Smooth muscle cell (in vitro differentiated cells): ENCODE results near the gene VPS9D1. TPM values are rescaled to one million over a fixed set of nuclear protein-coding genes. Genes with fewer than 3 reads are reported as not detected.

ENCODE experiments used
- DNase-seq: peaks from one replicate; lab custom pipeline; 2025; ENCODE audit not compliant: unreplicated experiment; lab: John Stamatoyannopoulos, UW
- H2AFZ ChIP-seq: fragments of 200-600 bp; sonication (generic); 2 replicates; pipeline ENCODE4 v1.6.0; 2016; ENCODE audit warnings: antibody characterized with exemption, low read depth, mild to moderate bottlenecking
- H3F3A ChIP-seq: fragments of 200-600 bp; sonication (generic); 2 replicates; pipeline ENCODE4 v1.6.0; 2017; ENCODE audit warnings: antibody characterized with exemption, low read depth
- H3K27ac ChIP-seq: fragments of 200-600 bp; sonication (generic); 2 replicates; pipeline ENCODE4 v1.5.1; 2016; ENCODE audit warnings: low read depth, mild to moderate bottlenecking
- H3K27me3 ChIP-seq: fragments of 200-600 bp; sonication (generic); 2 replicates; pipeline ENCODE4 v1.6.1; 2016; ENCODE audit warnings: low read depth, mild to moderate bottlenecking
- H3K36me3 ChIP-seq: fragments of 200-600 bp; sonication (generic); 2 replicates; pipeline ENCODE4 v1.5.1; 2016; ENCODE audit warnings: low read depth
- H3K4me1 ChIP-seq: fragments of 200-600 bp; sonication (generic); 2 replicates; pipeline ENCODE4 v1.5.1; 2016; ENCODE audit warnings: low read depth
- H3K4me2 ChIP-seq: fragments of 200-600 bp; sonication (generic); 2 replicates; pipeline ENCODE4 v1.6.0; 2016; ENCODE audit warnings: mild to moderate bottlenecking
- H3K4me3 ChIP-seq: fragments of 200-600 bp; sonication (generic); 2 replicates; pipeline ENCODE4 v1.5.1; 2016; ENCODE audit warnings: mild to moderate bottlenecking
- H3K79me2 ChIP-seq: fragments of 200-600 bp; sonication (generic); 2 replicates; pipeline ENCODE4 v1.6.0; 2016; ENCODE audit warnings: low read depth, mild to moderate bottlenecking
- H3K9ac ChIP-seq: fragments of 200-600 bp; sonication (generic); 2 replicates; pipeline ENCODE4 v1.6.0; 2016; ENCODE audit warnings: low read depth
- H3K9me3 ChIP-seq: fragments of 200-600 bp; sonication (generic); replicated peaks from 2 replicates; pipeline ENCODE4 v1.5.1; 2016; ENCODE audit warnings: low read depth
- H4K20me1 ChIP-seq: fragments of 200-600 bp; sonication (generic); 2 replicates; pipeline ENCODE4 v1.6.0; 2016; ENCODE audit warnings: low read depth
- CTCF ChIP-seq: fragments of 200-600 bp; sonication (generic); IDR thresholded peaks from 2 replicates; pipeline ENCODE4 v1.5.1; 2017; ENCODE audit warnings: borderline replicate concordance, mild to moderate bottlenecking, antibody characterized with exemption; ENCODE audit not compliant: insufficient read depth, poor library complexity, severe bottlenecking
- WGBS: methylation state at CpG from one replicate; pipeline ENCODE4 v1.1.7; 2016; ENCODE audit warnings: low lambda C conversion rate; 5-methylcytosine and 5-hydroxymethylcytosine counted together
- polyA plus RNA-seq: library from polyadenylated mRNA; unstranded; fragments of >200 nt; fragmentation: Nextera tagmentation; extraction: Ambion mirVana; gene quantifications from 2 replicates; pipeline ENCODE4 v1.2.1, GENCODE V29; 2016
- total RNA-seq: library from RNA; depleted of rRNA; stranded (reverse); fragments of >200 nt; gene quantifications from 2 replicates; pipeline ENCODE4 v1.2.3, GENCODE V29; 2014

Gene VPS9D1
- total and polyA plus RNA-seq, 2 experiments from 2014 or later, result 10.6 to 15.7 TPM

- Histone ChIP-seq H3K4me3 (peak within 1 kb of the TSS; percentile 99), H2AFZ (peak within 1 kb of the TSS; percentile 99), H4K20me1 (peaks cover 28% of the 10 kb centered on the region), H3K79me2 (peaks cover 56% of the 10 kb centered on the region), H3K4me2 (peak within 1 kb of the TSS; percentile 100), H3K27ac (peak within 1 kb of the TSS; percentile 70), H3K9me3 (no peaks in the 10 kb centered on the region), H3K27me3 (no peaks in the 10 kb centered on the region), H3F3A (no peaks in the 10 kb centered on the region), H3K36me3 (no peaks in the 10 kb centered on the region), H3K4me1 (peaks cover 12% of the 10 kb centered on the region), H3K9ac (peak within 1 kb of the TSS; percentile 97)
- no peak for TF ChIP-seq CTCF
- peak; percentile 79 for DNase-seq
- under 1% methylated on average over 77 of the region's 99 CpGs for WGBS
These were observed 63.1 kb downstream of the VPS9D1 start, which contains the start of the genes CHMP1A and SPATA33 for GRCh38 chr16:89657442-89658220. Gene CHMP1A (minus strand): TSS chr16:89657708. CDS start chr16:89657588, 120 bp downstream. Gene SPATA33 (plus strand): TSS chr16:89657836. CDS start chr16:89657912, 76 bp downstream.

Other genes with a start within 250 kb of the VPS9D1 start
- 31.5 and 43.2 TPM in 2 replicates for gene ANKRD11, start 230.3 kb downstream of the VPS9D1 start, total RNA-seq
- gene ANKRD11, start 230.3 kb downstream of the VPS9D1 start, polyA plus RNA-seq, result 105 and 118 TPM in 2 replicates
- gene SPG7, start 212.5 kb downstream of the VPS9D1 start, total RNA-seq, result 49.3 and 94.6 TPM in 2 replicates
- gene SPG7, start 212.5 kb downstream of the VPS9D1 start, polyA plus RNA-seq, result 61.4 and 75.4 TPM in 2 replicates
- 3,317 and 3,917 TPM in 2 replicates for gene RPL13, start 160.2 kb downstream of the VPS9D1 start, total RNA-seq
- 1,063 and 1,144 TPM in 2 replicates for gene RPL13, start 160.2 kb downstream of the VPS9D1 start, polyA plus RNA-seq
- gene CPNE7, start 145.1 kb downstream of the VPS9D1 start, total RNA-seq, result 0.58 TPM in 1 of 2 replicates, not detected in the other
- gene CPNE7, start 145.1 kb downstream of the VPS9D1 start, polyA plus RNA-seq, result 0.14 and 0.43 TPM in 2 replicates
- not detected in 2 replicates for gene DPEP1, start 107.3 kb downstream of the VPS9D1 start, total RNA-seq
- gene DPEP1, start 107.3 kb downstream of the VPS9D1 start, polyA plus RNA-seq, result 0.30 TPM in 1 of 2 replicates, not detected in the other
- gene CHMP1A, start 63.2 kb downstream of the VPS9D1 start, total RNA-seq, result 40.0 and 40.2 TPM in 2 replicates
- 68.4 and 79.4 TPM in 2 replicates for gene CHMP1A, start 63.2 kb downstream of the VPS9D1 start, polyA plus RNA-seq
- gene SPATA33, start 63.1 kb downstream of the VPS9D1 start, total RNA-seq, result 4.0 TPM in 2 replicates
- gene SPATA33, start 63.1 kb downstream of the VPS9D1 start, polyA plus RNA-seq, result 8.1 and 10.4 TPM in 2 replicates
- 22.2 and 24.4 TPM in 2 replicates for gene CDK10, start 34.2 kb downstream of the VPS9D1 start, total RNA-seq
- 77.0 and 84.9 TPM in 2 replicates for gene CDK10, start 34.2 kb downstream of the VPS9D1 start, polyA plus RNA-seq
- gene SPATA2L, start 19.2 kb downstream of the VPS9D1 start, total RNA-seq, result 7.8 and 10.2 TPM in 2 replicates
- 14.1 and 16.5 TPM in 2 replicates for gene SPATA2L, start 19.2 kb downstream of the VPS9D1 start, polyA plus RNA-seq
- gene ZNF276, start 639 bp upstream of the VPS9D1 start, total RNA-seq, result 5.3 and 8.0 TPM in 2 replicates
- gene ZNF276, start 639 bp upstream of the VPS9D1 start, polyA plus RNA-seq, result 11.0 and 11.7 TPM in 2 replicates
- gene FANCA, start 95.7 kb upstream of the VPS9D1 start, total RNA-seq, result 6.0 and 17.7 TPM in 2 replicates
- 13.1 and 16.7 TPM in 2 replicates for gene FANCA, start 95.7 kb upstream of the VPS9D1 start, polyA plus RNA-seq
- 1.1 and 1.4 TPM in 2 replicates for gene SPIRE2, start 107.6 kb upstream of the VPS9D1 start, total RNA-seq
- gene SPIRE2, start 107.6 kb upstream of the VPS9D1 start, polyA plus RNA-seq, result 1.1 and 2.2 TPM in 2 replicates
- gene TCF25, start 152.7 kb upstream of the VPS9D1 start, total RNA-seq, result 69.7 and 99.8 TPM in 2 replicates
- gene TCF25, start 152.7 kb upstream of the VPS9D1 start, polyA plus RNA-seq, result 174 and 272 TPM in 2 replicates
- gene MC1R, start 198.0 kb upstream of the VPS9D1 start, total RNA-seq, result 12.4 and 14.5 TPM in 2 replicates
- 16.7 and 16.8 TPM in 2 replicates for gene MC1R, start 198.0 kb upstream of the VPS9D1 start, polyA plus RNA-seq
- gene TUBB3, start 202.4 kb upstream of the VPS9D1 start, total RNA-seq, result 213 and 234 TPM in 2 replicates
- 198 and 303 TPM in 2 replicates for gene TUBB3, start 202.4 kb upstream of the VPS9D1 start, polyA plus RNA-seq
- gene DEF8, start 227.9 kb upstream of the VPS9D1 start, total RNA-seq, result 63.6 and 85.3 TPM in 2 replicates
- 93.7 and 97.0 TPM in 2 replicates for gene DEF8, start 227.9 kb upstream of the VPS9D1 start, polyA plus RNA-seq